AG09319 (cell line): ENCODE measurements around the gene ARMC12.

Source experiments
- DNase-seq: peaks from one replicate; pipeline ENCODE4 v3.0.0-alpha.2; 2010; ENCODE audit warnings: low read depth; ENCODE audit errors: extremely low read depth
- TF ChIP-seq, protein P1 (sequence below): IDR thresholded peaks from 2 replicates; pipeline ENCODE4 v1.5.1; 2011; ENCODE audit warnings: low read depth, mild to moderate bottlenecking, inconsistent platforms, low read length, moderate library complexity

Gene ARMC12

DNA sequence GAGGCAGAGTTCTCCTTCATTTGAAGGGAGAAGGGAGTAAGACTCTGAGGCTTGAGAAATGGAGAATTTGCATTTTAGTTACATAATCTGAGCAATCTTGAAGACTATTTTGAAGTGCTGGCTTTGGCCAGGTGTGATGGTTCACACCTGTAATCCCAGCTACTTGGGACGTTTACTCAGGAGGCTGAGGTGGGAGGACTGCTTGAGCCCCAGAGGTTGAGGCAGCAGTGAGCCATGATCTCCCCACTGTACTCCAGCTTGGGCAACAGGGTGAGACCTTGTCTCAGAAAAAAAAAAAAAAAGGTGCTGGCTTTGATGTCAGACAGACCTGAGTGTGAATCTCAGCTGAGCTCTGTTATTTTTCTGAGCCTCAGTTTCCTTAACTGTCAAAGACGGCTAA lies 12.4 kb upstream of the ARMC12 start:
- no peak for DNase-seq

DNA sequence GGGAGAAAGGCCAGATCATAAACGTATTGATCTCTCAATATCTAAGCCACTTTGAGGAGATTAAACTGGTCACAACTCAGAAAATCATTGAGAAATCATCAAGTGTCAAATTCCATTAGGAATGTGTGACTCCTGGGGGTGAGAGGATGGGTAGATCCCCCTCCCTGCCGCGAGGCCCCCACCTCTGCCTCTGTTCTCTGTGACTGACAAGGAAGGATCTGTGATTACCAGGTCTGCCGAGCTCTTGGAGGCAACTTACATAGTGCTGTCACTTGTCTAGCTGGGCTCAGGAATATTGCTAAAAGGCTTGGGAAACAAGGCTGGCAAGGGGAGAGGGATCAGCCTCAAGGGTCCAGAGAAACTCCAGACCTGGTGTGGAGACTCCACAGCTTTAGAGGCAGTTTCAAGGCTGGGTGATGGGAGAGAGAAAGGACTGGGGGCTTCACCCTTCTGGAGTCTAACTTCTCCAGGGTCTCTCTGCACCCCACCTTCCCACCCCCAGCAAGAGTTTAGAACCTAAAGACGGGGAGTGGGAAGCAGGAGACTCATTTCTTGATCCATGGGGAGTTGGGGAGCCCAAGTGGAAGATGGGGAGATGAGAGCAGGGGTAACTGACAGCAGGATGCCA lies 11.6 kb upstream of the ARMC12 start:
- no peak for DNase-seq
- TF ChIP-seq, protein P1, sequence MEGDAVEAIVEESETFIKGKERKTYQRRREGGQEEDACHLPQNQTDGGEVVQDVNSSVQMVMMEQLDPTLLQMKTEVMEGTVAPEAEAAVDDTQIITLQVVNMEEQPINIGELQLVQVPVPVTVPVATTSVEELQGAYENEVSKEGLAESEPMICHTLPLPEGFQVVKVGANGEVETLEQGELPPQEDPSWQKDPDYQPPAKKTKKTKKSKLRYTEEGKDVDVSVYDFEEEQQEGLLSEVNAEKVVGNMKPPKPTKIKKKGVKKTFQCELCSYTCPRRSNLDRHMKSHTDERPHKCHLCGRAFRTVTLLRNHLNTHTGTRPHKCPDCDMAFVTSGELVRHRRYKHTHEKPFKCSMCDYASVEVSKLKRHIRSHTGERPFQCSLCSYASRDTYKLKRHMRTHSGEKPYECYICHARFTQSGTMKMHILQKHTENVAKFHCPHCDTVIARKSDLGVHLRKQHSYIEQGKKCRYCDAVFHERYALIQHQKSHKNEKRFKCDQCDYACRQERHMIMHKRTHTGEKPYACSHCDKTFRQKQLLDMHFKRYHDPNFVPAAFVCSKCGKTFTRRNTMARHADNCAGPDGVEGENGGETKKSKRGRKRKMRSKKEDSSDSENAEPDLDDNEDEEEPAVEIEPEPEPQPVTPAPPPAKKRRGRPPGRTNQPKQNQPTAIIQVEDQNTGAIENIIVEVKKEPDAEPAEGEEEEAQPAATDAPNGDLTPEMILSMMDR: no peak

More for the DNA sequence above, 12.4 kb upstream of the ARMC12 start:
- TF ChIP-seq, protein P1: no peak

DNA sequence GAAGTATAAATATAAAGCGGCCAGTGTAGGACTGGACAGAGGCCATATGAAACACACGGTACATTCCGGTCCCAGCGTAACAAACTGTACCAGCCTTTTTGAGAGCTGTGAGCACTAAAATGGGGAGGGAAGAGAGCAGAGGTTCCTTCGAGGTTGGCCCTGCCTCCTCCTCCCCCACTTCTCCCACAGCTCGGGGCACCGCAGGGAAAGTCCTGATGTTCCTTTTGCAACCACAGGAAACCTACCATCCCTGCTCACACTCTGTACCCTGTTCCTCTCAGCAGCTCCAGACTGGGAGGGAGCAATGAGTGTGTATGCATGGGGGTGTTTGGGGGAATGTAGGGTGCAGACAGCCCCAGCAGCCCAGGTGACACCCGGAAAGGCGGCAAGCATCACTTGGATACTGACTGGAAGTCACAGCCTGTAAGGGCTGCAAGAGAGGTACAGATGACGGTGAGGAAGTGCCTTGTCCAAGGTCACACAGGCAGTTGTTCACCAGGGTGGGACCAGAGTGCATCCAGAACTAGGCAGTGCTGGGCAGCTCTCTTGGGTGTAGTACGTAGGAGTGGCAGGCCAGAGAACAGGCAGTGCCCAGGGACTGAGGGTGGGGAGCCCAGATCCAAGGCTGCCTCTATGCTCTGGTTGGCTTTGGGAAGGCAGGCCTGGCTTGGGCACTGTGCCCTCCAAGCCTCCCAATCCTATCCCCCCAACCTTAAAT lies 11.0 kb upstream of the ARMC12 start:
- DNase-seq: no peak
- TF ChIP-seq, protein P1: no peak

DNA sequence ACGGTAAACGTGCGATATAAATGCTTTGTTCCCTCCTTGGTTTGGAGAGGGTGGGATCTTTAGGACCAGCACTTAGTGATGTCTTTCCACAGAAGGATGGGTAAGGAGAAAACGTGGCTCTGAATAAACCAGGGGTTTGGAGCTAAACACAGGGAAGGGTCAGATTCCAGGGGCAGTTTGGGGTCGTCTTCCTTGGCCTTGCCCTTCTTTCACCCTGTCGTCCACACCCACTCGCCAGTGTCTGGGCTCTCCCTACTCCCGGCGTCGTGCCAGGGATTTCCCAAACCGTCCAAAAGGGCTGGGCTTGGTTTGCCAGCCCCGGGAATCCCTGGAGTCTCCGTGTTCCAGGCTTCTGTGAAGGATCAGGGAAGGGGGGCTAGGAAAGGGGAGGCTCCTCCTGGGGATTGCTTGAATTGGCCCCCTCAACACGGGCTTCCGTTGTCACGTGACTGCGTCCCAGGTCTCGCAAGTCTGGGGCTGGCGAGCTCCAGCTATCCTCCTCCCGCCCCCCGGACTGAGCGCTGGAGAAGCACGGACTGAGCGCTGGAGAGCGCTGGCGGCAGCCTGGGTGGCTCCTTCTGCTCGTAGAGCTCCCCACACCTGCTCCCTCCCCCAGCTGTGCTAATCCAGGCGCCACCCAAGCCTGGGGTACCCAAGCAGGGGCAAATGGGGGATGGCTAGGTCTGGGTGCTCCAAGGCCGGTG lies 9.4 kb upstream of the ARMC12 start:
- no peak for DNase-seq
- TF ChIP-seq, protein P1: no peak

DNA sequence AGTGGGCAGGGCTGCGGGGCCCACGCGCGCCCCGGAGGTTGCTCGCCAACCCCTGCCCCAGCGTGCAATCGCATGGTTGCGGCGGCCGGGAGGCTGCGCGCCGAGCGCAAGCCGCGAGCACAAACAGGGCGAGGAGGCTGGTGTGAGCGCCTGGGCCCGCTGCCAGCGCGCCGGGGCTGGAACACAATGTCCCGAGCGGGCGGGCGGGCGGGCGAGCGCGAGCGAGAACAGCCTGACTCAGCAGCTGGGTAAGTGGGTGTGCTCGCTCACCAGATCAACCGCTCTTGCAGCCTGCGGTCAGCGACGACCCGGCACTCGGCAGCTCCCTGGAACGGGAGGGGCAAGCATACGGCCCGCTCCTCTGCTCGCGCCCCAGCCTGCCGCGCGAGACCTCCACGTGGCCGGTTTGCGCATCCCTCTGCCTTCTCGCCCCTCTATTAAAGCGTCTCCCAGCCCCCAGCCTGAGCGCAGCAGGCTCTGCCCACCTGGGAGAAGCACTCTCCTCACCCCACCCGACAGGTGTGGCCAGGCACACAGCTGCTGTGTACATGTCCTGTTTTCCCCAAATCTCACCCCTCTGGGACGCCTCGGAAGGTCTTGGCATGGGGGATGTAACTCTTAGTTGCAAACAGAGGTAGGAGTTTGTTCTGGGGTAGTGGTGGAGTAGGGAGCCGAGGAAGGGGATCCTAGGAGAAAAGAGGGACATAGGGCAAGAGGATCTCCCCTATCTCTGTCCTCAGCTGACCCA lies 8.7 kb upstream of the ARMC12 start:
- TF ChIP-seq, protein P1: no peak
- peak; percentile 75 for DNase-seq

DNA sequence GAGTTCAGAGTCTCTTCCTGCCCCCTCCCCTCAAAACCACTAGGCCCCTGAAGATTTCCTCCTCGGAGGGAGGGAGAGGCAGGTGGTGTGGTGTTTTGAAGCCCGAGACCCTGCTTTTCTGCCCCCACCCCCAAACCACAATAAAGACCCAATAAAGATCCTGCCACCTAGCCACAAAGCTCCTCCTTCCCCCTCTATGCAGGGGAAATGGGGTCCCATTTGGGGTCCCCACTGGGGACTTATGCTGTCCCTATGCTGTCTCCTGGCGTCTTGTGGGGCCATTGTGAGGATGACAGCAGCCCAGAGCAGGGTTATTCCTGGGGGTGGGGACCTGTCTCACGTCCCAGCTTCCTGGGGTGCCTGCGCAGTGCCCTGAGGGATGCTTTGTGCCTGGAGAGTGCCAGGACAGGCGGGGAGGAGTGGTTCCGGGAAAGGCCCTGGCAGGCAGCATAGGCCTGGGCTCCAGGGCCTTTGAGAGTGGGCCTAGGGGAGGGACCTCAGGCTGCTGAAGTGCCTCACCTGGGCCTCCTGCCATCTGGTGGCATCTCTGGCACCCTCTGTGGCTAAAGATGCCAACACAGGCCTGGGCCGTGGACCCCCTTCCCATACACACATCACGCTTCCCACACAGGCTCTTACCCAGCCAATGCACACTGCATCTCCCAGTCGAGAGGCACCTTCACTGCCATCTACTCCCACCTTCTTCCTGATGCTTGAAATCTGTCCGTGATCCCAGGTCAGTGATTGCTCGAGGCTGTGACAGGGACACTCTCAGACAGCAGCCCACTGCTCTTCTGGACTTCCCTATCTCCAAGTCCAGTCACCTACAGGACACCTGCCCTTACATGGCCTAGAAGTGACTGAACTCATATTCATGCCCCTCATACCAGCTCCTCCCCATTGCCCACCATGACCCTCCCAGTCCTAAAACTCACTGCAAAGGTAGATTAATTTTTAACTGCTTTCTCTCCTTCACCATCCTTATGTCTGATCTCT lies 7.9 kb upstream of the ARMC12 start:
- no peak for DNase-seq
- TF ChIP-seq, protein P1: no peak
